PFSK-1 (cell line): ENCODE results near the gene SARDH.

Source experiments
- FOXP2 ChIP-seq: optimal IDR thresholded peaks from 2 replicates; pipeline ENCODE3; 2011; ENCODE audit warnings: borderline replicate concordance, control low read depth, inconsistent platforms; ENCODE audit not compliant: insufficient read depth; ENCODE audit errors: extremely low read length, extremely low read depth
- POLR2AphosphoS5 ChIP-seq: IDR thresholded peaks from 2 replicates; pipeline ENCODE4 v1.6.1; 2012; ENCODE audit warnings: low read depth, mild to moderate bottlenecking, control low read depth, low read length, moderate library complexity
- REST ChIP-seq, 2 experiments: IDR thresholded peaks; 2 replicates each; pipeline versions ENCODE4 v1.6.1 to v1.8.0; 2011 to 2012; ENCODE audit warnings: low read depth in 2 of 2, low read length in 2 of 2, control low read depth in 1 of 2, inconsistent platforms in 1 of 2, mild to moderate bottlenecking in 1 of 2, moderate library complexity in 1 of 2; ENCODE audit not compliant: insufficient read depth in 1 of 2
- SIN3A ChIP-seq: IDR thresholded peaks from 2 replicates; pipeline ENCODE4 v1.6.1; 2012; ENCODE audit warnings: mild to moderate bottlenecking, low read length, moderate library complexity, borderline replicate concordance; ENCODE audit not compliant: insufficient read depth
- TAF1 ChIP-seq: IDR thresholded peaks from 2 replicates; pipeline ENCODE4 v1.6.1; 2012; ENCODE audit warnings: low read length, control low read depth, borderline replicate concordance; ENCODE audit not compliant: insufficient read depth

Gene SARDH

GRCh38 chr9:133655701-133656100 lies 82.5 kb downstream of the SARDH start:
- no peak for TF ChIP-seq SIN3A
- TF ChIP-seq REST (IDR thresholded peaks at IDR 0.05; ENCODE audit: insufficient read depth in 1 of 2, low read depth in 2 of 2, low read length in 2 of 2) = no peak
- no peak for TF ChIP-seq FOXP2
- no peak for TF ChIP-seq POLR2AphosphoS5
- no peak for TF ChIP-seq TAF1

- TF ChIP-seq TAF1 (no peak), SIN3A (no peak), REST (IDR thresholded peaks at IDR 0.05; ENCODE audit: insufficient read depth in 1 of 2, low read depth in 2 of 2, low read length in 2 of 2) (no peak), FOXP2 (no peak), POLR2AphosphoS5 (no peak)
Measured at GRCh38 chr9:133654736-133655657, 83.2 kb downstream of the SARDH start.

- TF ChIP-seq POLR2AphosphoS5 = no peak
- no peak for TF ChIP-seq REST (IDR thresholded peaks at IDR 0.05; ENCODE audit: insufficient read depth in 1 of 2, low read depth in 2 of 2, low read length in 2 of 2)
- no peak for TF ChIP-seq FOXP2
- no peak for TF ChIP-seq SIN3A
- TF ChIP-seq TAF1 = no peak
Measured at GRCh38 chr9:133653638-133654037, 84.5 kb downstream of the SARDH start.

GRCh38 chr9:133650026-133650425 lies 88.1 kb downstream of the SARDH start:
- TF ChIP-seq REST (IDR thresholded peaks at IDR 0.05; ENCODE audit: insufficient read depth in 1 of 2, low read depth in 2 of 2, low read length in 2 of 2) (no peak), POLR2AphosphoS5 (no peak), SIN3A (no peak), FOXP2 (no peak), TAF1 (no peak)
